ENCODE results near the gene CLUH.
"Not testable (repeated sequence)": the region's sequence is repeated elsewhere in the genome, so short reads cannot be mapped to it uniquely, and the experiment has no call there.

The CLUH gene

DNA sequence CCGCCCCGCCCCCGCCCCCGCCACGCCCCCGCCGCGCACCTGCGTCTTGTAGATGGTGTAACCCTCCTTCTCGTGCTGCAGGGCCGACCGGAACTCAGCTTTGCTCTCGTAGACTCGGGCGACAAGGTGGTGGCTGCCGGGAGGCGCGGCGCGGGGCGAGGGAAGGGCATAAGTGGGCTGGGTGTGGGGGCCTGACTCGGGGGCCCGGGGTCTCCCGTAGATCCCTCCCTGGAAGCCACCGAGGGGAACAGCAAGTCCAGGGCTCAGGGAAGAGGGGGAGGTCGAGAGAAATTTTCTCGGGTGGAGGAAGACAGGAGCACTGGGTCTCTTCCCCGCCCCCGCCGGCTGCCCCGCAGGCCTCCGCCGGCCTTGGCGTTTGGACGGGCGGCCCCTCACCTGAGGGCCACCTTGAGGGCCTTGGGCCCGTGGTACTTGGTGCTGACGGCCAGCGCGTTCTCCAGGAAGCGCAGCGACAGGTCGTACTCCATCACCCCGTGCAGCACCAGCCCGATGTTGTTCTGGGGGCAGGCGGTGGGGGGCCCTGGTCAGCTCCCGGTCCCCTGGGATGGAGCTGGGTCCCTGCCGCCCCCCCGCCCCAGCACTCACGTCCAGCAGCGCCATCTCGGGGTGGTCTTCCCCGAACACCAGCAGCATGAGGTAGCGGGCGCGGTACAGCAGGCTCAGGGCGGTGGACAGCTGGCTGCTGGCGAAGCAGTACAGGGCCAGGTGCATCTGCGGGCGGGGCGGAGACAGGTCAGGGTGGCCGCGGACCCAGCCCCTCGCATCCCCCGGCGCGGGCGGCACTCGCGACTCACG is 19.4 kb downstream of the CLUH start:
- intact Hi-C loops (cut with DNase I) = no loop called here
- peak in 16 of 42 donors; percentile 2 to 34 (median 8) for DNase-seq

DNA sequence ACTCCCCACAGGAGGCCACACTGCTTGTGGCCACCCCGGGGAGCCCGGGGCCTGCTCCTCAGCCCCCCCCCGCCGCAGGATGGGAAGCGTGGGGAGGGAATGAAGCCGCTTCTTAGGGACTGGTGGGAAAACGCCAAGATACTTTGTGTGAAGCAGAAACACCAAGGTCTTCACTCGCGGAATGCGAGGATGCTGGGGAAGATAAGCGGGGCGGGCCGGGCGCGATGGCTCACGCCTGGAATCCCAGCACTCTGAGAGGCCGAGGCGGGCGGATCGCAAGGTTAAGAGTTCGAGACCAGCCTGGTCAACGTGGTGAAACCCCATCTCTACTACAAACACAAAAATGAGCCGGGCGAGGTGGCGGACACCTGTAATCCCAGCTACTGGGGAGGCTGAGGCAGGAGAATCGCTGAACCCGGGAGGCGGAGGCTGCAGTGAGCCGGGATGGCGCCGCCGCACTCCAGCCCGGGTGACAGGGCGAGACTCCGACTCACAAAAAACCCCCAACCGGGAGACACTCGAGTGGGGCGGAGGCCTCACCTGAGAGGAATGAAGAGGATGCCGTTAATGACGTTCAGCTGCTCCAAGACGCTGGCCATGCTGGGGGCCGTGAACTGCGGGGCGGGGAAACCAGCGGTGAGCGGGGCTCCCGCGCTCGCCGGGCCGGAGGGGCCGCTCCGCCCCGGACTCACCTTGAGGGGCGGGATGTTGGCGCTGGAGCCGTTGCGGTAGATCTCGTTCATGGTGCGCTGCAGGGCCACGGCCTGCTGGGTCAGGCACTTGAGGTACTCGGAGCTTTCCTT is 20.3 kb downstream of the CLUH start:
- intact Hi-C loops (cut with DNase I) = no loop called here
- DNase-seq = peak in 15 of 42 donors; percentile 4 to 34 (median 11)

DNA sequence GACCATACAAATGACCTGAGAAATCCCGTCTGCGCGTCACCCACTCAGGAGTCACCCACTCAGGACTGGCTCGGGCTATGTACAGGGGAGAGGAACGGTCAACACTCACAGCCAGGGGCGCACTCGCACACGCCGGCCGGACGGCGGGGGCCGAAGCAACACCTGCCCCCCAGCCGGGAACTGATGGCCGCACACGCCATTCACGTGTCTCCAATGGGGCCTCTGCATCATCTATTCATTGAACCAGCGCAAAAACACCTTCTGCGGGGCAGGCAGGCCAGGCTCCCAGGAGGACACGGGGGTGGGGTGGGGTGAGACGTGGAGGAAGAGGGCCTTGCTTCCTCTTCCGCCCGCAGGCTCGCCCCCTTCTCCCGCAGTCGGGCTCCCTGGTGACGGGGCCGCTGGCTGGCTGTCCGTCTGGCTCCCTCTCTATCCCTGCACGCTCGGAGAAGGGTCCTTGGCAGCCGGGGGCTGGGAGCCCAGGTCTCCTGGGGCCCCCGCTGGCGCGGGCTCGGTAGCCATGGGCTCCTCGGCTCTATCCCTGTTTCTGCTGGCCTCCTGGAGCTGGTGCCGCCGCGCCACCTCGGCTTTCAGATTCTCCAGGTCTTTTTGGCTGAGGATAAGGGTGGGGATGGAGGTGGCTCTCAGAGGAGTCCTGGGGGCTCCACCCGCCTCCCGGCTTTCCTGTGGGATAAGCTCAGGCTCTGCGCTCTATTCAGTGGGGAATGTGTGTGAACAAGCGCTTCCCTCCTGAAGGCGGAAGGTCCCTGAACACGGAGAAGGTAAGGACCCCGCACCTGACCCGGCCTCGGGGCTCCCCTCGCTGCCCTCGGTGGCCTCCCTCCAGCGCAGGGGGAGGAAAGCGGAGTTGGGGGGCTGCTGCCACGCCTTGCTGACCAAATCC is 21.1 kb downstream of the CLUH start:
- peak in 12 of 42 donors; percentile 4 to 36 (median 17) for DNase-seq
- intact Hi-C loops (cut with DNase I) = no loop called here

DNA sequence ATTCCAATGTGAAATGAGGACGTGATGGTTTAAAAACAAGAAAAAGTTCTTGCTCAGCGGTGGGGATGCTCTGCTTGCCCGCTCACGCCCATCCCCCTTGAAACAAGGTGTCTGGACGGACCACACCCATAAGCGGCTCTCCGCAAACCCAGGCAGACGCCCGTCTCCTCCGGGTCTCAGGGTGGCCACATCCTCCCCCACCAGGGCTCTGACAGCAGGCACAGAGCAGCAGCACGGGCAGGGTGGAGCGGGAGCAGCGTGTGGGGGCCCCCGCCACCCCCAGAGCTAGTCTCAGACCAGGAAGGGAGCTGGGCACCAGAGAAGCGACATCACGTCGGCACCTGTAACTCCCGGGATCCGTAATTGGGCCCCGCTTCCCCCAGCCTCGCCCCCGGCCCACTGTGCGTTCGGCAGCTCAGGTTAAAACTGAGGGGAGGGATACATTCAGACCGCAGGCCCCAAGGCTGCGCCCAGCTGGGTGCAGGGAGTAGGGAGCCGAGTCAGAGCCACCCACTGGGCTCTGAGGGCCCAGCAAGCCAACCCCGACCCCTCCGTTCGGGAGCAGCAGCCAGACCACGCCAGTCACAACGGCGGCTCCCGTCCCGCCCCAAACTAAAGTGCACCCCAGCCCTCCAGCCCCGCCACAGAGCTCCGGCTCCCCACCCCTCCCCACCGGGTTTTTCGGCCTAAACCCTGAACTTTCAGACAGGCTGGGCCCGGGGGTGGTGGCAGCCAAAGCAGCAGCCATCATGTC is 22.0 kb downstream of the CLUH start:
- intact Hi-C loops (cut with DNase I) = no loop called here
- peak in 12 of 42 donors; percentile 8 to 43 (median 24) for DNase-seq

DNA sequence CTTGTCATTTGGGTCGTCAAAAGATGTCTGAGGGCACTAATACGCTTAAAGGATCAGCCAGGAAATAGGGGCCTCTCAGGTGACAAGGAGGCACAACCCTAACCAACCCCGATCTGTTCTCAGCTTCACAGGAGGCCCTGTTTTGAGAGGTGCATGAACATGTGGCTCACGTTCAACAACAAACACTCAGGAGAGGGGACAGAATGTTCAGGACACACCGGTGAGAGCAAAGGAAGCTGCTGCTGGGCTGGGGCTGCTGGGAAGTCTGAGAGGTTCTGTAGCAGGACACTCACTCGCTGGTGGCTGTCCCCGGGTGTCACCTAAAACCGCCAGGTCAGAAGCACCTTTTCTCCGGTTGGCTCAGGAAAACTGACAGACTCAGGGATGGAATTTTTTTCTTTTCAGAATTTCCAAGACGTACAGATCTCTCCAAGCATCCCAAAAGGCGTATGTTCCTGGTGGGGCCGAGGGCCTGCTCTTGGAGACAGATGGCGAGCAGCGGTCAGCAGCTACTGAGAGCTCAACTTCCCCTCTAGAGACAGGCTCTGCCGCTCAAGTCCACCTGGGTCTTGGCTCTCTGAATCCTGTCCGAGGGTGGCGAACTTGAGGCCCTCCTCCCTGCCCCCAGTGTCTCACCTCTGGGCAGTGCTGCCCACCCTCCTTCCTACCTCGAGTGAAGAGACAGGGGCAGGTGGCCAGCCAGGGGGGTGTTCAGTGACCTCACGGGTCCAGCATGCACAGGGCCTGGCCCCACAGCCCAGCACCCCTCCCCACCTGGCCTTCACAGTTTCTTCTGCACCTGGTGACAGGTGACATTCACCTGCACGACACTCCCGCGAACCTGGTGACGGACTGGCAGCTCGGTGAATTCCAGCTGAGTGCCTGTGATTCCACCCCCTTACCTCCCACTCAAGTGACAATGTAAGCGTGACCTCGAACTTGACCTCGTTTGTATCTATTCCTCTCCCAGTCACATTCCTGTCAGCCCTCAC is 22.9 kb downstream of the CLUH start:
- DNase-seq = peak in 14 of 42 donors; percentile 6 to 49 (median 29)
- intact Hi-C loops (cut with DNase I) = no loop called here

DNA sequence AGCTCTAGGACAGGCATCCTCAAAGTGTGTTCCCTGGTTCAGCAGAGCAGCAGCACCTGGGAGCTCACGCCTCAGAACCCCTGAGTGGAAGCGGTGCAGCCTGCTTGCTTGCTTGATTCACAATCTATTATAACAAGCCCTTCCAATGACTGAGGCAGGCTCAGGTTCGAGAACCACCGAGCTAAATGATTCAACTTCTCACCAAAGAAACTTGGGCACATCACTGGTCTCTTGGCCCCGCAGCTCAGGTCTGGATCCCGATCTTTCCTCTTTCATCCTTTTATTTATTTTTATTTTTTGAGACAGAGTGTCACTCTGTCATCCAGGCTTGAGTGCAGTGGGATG is 24.5 kb downstream of the CLUH start:
- DNase-seq = peak in 2 of 42 donors; percentile 8 to 28
- intact Hi-C loops (cut with DNase I) = no loop called here

DNA sequence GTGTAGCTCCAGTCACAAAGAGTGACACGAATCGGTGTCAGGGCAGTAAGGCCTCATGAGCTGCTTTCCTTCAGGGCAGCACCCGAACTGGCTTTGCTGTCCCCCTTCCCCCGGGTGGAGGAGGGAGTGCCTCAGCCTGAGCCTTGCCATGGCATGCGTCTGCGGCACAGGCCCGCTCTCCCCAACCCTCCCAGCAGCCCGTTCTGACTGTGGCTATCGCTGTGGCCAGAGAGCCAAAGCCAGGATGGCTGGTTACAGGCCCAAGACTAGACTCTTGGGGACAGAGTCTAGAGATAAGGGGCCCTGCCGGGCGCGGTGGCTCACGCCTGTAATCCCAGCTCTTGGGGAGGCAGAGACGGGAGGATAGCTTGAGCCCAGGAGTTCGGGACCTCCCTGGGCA is 25.9 kb downstream of the CLUH start:
- intact Hi-C loops (cut with DNase I) = no loop called here
- DNase-seq = peak in 8 of 42 donors; percentile 8 to 45 (median 27)

DNA sequence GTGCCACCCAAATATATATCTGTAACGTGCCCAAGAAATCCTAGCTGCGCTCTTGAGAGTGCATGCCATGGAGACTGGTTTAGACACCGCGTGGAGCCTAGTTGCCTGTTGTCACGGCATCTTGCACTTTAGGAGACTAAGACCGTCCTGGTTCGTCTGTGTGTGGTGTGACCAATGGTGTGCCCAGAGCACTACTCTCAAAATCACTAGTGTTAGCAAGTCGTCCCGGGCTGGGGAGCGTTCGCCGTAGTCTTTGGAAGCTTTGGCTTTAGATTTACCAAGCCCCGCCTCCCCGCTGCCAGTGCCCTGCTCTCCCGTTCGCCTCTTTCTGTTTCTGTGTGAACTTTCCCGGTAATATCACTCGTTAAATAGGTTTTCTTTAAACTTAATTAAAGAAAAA is 27.0 kb downstream of the CLUH start:
- peak in 4 of 42 donors; percentile 15 to 34 (median 26) for DNase-seq
- intact Hi-C loops (cut with DNase I) = no loop called here

DNA sequence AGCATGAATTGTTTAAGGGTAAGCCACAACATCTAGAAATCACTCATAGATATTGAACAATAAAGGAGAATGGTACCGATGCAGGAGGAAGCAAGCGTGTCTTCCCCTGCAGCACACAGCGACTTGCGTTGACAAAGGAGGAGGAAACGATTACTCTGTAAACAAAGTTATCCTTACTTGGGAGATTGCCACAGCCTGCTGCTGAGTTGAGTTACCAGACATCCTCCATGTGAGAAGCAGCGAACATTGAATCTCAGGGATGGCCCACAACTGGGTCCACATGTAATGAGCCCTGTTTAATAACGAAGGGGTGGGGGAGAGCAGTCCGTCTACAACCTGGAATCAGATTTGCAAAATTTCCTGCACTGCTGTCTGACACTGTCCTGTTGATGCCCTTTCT is 27.7 kb downstream of the CLUH start:
- peak in 1 of 42 donors; percentile 12 for DNase-seq
- intact Hi-C loops (cut with DNase I) = no loop called here

DNA sequence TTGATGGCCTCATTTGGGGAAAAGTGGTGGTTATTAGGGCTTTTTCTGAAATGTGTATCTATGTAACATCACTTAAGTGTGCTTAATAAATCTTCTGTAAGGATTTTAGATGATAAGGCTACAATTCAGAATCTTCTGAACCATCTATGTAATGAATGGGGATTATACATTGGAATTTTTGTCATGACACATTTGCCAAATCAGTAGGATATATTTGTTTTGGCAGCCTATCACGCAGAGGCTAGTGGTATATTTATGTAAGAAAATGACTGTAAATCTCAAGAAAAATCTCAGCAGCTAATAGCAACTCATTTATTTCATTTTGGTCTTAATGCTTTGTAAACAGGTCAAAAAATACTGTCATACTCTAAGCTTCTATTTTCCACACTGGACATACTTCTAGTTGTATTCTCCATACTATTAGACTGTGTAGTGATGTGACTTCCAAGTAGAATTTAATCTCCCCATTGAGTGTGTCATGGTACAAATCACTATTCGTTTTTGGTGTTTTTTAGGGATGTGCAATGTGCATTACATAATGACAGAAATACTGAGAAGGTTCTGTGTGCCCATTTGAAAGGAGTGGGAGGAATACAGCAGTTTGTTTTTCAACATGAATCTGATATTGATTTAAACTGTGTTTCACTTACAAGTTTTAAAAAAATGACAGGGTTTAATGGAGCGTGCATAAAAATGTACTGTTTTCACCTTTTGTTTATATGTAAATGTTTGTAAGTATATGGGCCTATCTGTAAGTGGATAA is 29.2 kb downstream of the CLUH start:
- no peak for DNase-seq
- intact Hi-C loops (cut with DNase I) = no loop called here

DNA sequence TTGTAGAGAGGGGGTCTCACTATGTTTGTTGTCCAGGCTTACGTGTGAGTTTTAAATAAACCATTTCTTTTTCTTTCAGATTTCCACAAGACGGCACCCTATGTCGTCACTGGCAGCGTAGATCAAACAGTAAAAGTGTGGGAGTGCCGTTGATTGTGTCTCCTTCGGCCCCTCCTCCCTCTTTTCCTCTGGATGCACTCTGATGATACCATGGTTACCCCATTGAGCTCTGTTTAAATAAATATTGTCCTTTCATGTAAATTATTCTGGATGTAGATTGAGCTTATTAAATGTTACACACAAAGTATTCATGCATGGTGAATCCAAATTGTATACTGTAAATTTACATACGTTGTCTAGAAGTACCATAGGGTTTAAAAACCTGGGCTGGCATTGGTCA is 29.9 kb downstream of the CLUH start:
- no peak for DNase-seq
- intact Hi-C loops (cut with DNase I) = no loop called here

DNA sequence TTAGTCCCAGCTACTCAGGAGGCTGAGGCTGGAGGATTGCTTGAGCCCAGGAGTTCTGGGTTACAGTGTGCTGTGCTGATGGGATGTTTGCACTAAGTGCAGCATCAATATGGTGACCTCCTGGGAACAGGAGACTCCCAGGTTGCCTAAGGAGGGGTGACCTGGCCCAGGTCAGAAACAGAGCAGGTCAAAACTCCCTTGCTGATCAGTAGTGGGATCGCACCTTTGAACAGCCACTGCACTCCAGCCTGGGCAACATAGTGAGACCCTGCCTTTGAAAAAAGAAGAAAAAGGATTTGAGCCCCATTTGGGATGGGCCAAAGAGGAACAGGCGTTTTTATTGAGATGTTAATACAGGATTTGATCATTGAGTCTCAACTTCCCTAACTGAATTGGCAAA is 30.6 kb downstream of the CLUH start:
- intact Hi-C loops (cut with DNase I) = no loop called here

DNA sequence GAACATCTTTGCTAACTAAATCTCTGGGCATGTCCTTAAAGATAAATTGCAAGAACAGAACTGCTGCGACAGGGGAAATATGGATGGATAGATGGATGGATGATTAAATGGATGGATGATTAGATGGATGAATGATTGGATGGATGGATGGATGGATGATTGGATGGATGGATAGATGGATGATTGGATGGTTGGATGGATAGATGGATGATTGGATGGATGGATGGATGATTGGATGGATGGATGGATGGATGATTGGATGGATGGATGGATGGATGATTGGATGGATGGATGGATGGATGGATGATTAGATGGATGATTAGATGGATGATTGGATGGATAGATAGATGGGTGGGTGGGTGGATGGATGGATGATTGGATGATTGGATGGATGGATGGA is 32.3 kb downstream of the CLUH start:
- intact Hi-C loops (cut with DNase I); DNase-seq: not testable (repeated sequence)

More for the DNA sequence above, 30.6 kb downstream of the CLUH start:
- DNase-seq = no peak

DNA sequence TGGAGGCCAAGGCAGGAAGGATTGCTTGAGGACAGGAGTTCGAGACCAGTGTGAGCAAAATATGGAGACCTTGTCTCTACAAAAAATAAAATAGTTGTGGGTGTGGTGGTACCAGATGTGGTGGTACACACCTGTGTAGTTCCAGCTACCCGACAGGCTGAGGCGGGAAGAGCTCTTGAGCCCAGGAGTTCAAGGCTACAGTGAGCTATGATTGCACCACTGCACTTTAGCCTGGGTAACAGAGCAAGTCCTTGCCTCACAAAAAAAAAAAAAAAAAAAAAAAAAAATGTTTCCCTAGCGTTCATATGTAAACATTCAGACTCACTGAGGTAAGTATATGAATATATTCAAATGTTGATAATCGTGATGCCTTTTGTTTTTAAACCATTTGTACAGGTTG is 39.5 kb downstream of the CLUH start:
- intact Hi-C loops (cut with DNase I) = no loop called here
- DNase-seq = no peak

DNA sequence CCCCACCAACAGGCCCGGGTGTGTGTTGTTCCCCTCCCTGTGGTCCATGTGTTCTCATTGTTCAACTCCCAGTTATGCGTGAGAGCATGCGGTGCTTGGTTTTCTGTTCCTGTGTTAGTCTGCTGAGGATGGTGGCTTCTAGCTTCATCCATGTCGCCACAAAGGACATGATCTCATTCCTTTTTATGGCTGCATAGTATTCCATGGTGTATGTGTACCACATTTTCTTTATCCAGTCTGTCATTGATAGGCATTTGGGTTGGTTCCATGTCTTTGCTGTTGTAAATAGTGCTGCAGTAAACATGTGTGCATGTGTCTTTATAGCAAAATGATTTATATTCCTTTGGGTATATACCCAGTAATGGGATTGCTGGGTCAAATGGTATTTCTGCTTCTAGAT is 51.2 kb downstream of the CLUH start:
- intact Hi-C loops (cut with DNase I); DNase-seq: not testable (repeated sequence)

DNA sequence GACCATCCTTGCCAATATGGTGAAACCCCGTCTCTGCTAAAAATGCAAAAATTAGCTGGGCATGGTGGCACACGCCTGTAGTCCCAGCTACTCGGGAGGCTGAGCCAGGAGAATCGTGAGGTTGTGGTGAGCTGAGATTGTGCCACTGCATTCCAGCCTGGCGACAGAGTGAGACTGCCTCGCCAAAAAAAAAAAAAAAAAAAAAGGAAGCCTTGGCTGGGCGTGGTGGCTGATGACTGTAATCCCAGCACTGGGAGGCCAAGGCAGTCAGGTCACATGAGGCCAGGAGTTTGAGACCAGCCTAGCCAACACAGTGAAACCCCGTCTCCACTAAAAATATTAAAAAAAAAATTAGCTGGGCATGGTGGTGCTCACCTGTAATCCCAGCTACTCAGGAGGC is 52.2 kb downstream of the CLUH start:
- intact Hi-C loops (cut with DNase I); DNase-seq: not testable (repeated sequence)

DNA sequence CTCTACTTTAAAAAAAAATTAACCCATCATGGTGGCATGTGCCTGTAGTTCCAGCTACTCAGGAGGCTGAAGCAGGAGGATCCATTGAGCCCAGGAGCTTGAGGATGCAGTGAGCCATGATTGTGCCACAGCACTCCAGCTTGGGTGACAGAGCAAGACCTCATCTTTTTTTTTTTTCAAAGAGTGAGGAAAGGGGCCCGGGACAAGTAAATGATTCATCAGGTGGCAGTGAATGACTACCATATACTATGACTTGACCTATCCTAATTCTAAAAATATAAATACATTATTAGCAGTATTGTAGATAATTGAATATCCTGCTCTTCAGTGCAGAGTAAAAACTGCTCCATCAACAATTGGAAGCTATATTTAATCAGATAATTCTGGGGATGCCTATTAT is 55.3 kb downstream of the CLUH start:
- intact Hi-C loops (cut with DNase I) = no loop called here
- DNase-seq = no peak

All from head of caudate nucleus (tissue), 42 donors.